ENCODE data around the gene SCRG1.

SCRG1 gene

GRCh38 chr4:173357939-173358338 lies 41.0 kb downstream of the SCRG1 start:
- no peak for DNase-seq

GRCh38 chr4:173347467-173347866 lies 51.4 kb downstream of the SCRG1 start:
- DNase-seq = no peak

- DNase-seq = no peak
Measured at GRCh38 chr4:173346074-173346473, 52.8 kb downstream of the SCRG1 start.

- no peak for DNase-seq
Measured at GRCh38 chr4:173345648-173346047, 53.3 kb downstream of the SCRG1 start.

DNA sequence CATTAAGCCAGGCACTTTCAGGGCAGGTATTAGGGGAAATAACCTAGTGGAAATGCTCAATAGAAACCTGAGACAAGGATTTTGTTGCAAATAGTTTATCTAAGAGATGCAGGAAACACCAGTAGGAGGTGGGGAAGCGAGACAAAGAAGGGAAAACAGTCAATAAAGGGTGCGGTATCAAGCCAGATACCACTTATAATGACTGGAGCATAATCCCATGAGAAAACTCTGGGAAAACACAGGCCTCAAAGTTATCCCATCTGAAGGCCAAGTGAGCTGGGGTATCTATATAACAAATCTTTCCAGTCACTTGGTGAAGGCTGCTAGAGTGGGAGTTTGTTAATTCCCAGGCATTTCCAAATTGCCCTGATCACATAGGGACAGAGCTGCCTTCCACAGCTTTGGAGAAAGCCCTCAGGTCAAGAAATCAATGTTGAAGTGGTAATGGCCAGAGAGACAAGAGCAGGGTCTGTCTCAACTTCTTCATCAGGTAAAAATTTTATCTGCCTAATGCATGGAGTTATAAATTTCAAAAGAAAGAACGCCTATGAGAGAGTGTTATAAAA lies 55.0 kb downstream of the SCRG1 start:
- no peak for DNase-seq

DNA sequence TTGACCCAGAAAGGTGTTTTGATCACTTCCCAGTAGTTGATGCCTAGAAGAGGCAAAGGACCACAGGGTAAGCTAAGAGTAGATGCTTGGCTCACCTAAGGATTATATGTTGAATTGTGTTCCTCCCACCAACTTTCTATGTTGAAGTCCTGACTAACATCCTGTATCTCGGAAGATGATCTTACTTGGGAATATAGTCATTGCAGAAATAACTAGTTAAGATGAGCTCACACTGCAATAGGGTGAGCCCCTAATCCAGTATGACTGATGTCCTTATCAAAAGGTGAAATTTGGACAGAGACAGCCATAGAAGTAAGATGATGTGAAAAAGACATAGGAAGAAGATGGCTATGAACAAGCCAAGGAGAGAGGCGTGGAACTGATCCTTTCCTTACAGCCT lies 61.5 kb downstream of the SCRG1 start:
- no peak for DNase-seq

DNA sequence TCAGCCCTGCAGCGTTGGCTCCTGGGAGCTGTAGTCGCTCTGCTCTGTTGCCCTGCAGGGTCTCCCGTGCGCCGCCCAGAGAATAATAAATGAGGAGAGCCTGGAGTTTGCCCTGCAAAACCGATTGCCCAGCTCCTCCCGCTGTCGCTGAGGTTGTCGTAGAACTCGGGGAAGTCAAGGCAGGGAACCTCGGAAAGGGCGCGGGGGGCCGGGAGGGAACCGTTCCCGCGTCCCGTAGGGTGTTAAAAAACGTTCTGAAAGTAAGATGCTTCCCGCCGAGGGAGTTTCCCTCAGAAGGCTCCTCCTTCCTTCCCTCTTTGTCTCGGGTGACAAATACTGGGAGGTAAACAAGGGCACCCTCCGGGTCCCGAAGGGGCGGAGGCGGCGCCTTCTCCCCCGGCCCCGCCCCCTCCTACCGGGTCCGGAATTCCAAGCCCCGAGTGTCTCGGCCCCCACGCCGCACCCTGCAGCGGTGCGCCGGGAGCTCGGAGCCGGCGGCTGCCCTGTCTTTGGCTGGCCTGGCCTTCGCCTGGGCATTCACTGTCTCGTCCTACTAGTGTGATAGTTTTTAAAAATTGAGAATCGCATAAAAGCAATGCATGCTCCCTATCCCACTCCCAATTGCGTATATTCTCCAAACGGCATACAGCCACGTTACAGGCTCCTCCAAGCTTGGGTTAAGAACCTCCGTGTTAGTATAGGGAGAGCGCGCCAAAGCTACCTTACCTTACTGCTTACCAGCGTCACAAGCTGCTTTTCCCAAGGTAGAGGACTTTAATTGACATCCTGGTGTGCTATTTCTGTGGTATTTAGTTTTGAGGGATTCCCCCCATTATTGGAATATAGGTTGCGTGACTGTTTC lies 63.8 kb downstream of the SCRG1 start:
- peak; percentile 93 for DNase-seq

All from NCI-H2227 treated with DMSO at 0.1 percent for 48 hours (cell line).